KMS-11 (cell line): ENCODE results near the gene SH2B2.

Experiments used
- H2AFZ ChIP-seq: fragments of 200-600 bp; sonication (generic); 2 replicates; pipeline ENCODE4 v1.6.1; 2016; ENCODE audit warnings: antibody characterized with exemption, mixed run types, low read depth
- H3K27ac ChIP-seq: fragments of 200-600 bp; sonication (generic); 2 replicates; pipeline ENCODE4 v1.6.1; 2016; ENCODE audit warnings: mild to moderate bottlenecking, mixed run types
- H3K27me3 ChIP-seq: fragments of 200-600 bp; sonication (generic); 2 replicates; pipeline ENCODE4 v1.6.1; 2017; ENCODE audit warnings: mild to moderate bottlenecking, low read depth, mixed run types, moderate library complexity; ENCODE audit not compliant: insufficient read depth
- H3K36me3 ChIP-seq: fragments of 200-600 bp; sonication (generic); 2 replicates; pipeline ENCODE4 v1.6.1; 2017; ENCODE audit warnings: mild to moderate bottlenecking, mixed run types; ENCODE audit not compliant: insufficient read depth
- H3K4me1 ChIP-seq: fragments of 200-600 bp; sonication (generic); 2 replicates; pipeline ENCODE4 v1.6.1; 2016; ENCODE audit warnings: mild to moderate bottlenecking, low read depth, mixed run types; ENCODE audit not compliant: poor library complexity, severe bottlenecking
- H3K4me2 ChIP-seq: fragments of 200-600 bp; sonication (generic); 2 replicates; pipeline ENCODE4 v1.7.0; 2016; ENCODE audit warnings: mild to moderate bottlenecking, mixed run types
- H3K4me3 ChIP-seq: fragments of 200-600 bp; sonication (generic); IDR thresholded peaks from 2 replicates; pipeline ENCODE4 v1.6.1; 2017; ENCODE audit warnings: low read depth, low read length, mixed read lengths; ENCODE audit not compliant: insufficient read depth
- H3K79me2 ChIP-seq: fragments of 200-600 bp; sonication (generic); 2 replicates; pipeline ENCODE4 v1.6.1; 2016; ENCODE audit warnings: low read depth, mixed run types; ENCODE audit not compliant: insufficient read depth
- H3K9ac ChIP-seq: fragments of 200-600 bp; sonication (generic); 2 replicates; pipeline ENCODE4 v1.6.1; 2016; ENCODE audit warnings: mild to moderate bottlenecking, mixed run types
- H4K20me1 ChIP-seq: fragments of 200-600 bp; sonication (generic); 2 replicates; pipeline ENCODE4 v1.6.1; 2016; ENCODE audit warnings: mild to moderate bottlenecking, mixed run types; ENCODE audit not compliant: insufficient read depth
- TF ChIP-seq, protein P1 (sequence below): fragments of 200-600 bp; sonication (generic); conservative IDR thresholded peaks from 2 replicates; pipeline ENCODE4 v1.6.1; 2017; ENCODE audit warnings: low read depth, mild to moderate bottlenecking, antibody characterized with exemption, low read length, moderate library complexity, mixed read lengths

SH2B2 gene

DNA sequence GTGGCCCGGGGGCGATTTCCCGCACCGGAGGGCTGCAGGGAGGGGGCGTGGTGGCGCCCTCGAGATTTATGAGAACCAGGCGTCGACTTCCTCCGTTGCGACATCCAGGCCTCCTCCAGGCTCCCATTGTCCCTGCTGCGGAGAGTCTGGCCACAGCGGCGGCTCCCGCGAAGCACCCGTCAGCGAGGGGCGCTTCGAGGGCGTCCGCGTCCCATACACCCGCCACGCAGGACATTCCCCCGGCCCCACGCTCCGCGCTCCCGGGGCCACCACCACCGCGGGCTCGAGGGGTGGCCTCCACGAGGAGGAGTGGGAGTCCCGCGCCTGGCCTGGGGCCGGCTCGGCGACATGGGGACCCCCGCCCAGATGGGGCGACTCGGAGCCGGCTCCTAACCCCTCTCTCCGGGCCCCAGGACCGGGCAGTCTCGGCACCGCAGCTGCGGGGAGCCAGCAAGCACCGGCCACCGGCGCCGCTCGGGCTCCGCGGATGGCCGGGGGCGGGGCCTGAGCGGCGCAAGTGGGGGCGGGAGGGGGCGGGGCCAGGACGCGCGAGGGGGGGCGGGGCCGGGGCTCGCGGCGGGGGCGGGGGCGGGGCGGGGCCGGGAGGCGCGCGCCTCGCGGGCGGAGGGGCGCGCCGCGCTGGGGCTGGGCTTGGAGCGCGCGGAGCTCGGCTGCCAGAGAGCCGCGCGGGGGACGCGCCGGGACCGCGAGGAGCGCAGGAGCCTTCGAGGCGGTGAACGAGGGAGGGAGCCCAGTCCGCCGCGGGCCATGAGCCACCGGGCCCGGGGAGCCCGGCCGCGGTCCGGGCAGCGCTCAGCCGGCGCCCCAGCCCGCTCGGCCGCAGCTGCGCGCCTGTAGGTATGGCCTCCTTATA, at the start of gene SH2B2:
SH2B2 (plus strand) TSS at position 632 of the 874 bp plus-strand sequence. CDS start 13,683 bp downstream, outside the sequence.
- TF ChIP-seq, protein P1, sequence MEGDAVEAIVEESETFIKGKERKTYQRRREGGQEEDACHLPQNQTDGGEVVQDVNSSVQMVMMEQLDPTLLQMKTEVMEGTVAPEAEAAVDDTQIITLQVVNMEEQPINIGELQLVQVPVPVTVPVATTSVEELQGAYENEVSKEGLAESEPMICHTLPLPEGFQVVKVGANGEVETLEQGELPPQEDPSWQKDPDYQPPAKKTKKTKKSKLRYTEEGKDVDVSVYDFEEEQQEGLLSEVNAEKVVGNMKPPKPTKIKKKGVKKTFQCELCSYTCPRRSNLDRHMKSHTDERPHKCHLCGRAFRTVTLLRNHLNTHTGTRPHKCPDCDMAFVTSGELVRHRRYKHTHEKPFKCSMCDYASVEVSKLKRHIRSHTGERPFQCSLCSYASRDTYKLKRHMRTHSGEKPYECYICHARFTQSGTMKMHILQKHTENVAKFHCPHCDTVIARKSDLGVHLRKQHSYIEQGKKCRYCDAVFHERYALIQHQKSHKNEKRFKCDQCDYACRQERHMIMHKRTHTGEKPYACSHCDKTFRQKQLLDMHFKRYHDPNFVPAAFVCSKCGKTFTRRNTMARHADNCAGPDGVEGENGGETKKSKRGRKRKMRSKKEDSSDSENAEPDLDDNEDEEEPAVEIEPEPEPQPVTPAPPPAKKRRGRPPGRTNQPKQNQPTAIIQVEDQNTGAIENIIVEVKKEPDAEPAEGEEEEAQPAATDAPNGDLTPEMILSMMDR = no peak
- Histone ChIP-seq H3K4me3 (no peak within 1 kb of the TSS), H3K27ac (peak within 1 kb of the TSS; percentile 30), H3K4me2 (peak within 1 kb of the TSS; percentile 100), H2AFZ (peak within 1 kb of the TSS; percentile 94), H3K79me2 (peaks cover 41% of the 10 kb centered on the region), H4K20me1 (no peaks in the 10 kb centered on the region), H3K4me1 (peaks cover 42% of the 10 kb centered on the region), H3K27me3 (no peaks in the 10 kb centered on the region), H3K36me3 (no peaks in the 10 kb centered on the region), H3K9ac (peak within 1 kb of the TSS; percentile 62; the same call in 1 of the 2 replicates)

DNA sequence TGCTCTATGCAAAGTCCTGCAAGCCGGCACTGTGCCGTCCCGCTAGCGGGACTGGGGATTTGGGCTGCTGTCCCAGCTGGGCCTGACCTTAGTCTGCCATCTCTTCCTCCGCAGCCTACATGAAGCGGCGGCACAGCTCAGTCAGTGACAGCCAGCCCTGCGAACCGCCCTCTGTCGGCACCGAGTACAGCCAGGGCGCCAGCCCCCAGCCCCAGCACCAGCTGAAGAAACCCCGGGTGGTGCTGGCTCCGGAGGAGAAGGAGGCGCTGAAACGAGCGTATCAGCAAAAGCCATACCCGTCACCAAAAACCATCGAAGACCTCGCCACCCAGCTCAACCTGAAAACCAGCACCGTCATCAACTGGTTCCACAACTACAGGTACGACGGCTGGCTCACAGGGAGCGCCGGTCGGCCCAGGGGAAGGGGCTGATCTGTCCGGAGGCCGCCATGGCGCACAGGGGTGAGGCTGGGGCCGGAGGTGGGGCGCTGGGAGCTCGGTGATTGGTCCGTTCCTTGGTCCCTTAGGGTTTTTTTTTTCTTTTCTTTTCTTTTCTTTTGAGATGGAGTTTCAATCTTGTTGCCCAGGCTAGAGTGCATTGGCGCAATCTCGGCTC, 47.4 kb upstream of the SH2B2 start:
- H3K36me3 ChIP-seq = no peaks in the 10 kb centered on the region
- no peak overlapping the region for H3K9ac ChIP-seq
- no peaks in the 10 kb centered on the region for H4K20me1 ChIP-seq
- TF ChIP-seq, protein P1 = no peak
- no peaks in the 10 kb centered on the region for H3K27me3 ChIP-seq
- no peaks in the 10 kb centered on the region for H3K79me2 ChIP-seq
- H3K27ac ChIP-seq = no peak overlapping the region
- H3K4me1 ChIP-seq = peaks cover 14% of the 10 kb centered on the region
- no peak overlapping the region for H3K4me3 ChIP-seq
- H2AFZ ChIP-seq = no peak overlapping the region
- H3K4me2 ChIP-seq = no peak overlapping the region

DNA sequence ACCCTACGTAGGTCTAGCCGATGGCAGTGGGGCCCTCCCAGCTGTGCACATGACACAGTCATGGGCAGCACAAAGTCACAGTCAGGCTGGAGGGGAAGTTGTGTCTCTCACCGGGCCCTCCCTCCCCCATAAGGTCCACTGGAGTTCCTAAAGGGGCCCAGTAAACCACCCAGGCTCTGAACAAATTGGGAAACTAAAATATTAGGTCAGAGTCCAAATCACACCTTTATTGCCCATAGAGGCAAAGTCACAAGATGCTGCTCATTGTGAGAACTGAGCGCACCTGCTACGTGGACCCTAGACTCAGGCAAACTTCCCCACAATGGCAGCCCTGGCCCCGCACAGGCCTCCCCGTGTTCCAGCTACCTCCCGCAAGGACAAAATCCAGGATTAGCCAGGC, 45.2 kb upstream of the SH2B2 start:
- Histone ChIP-seq H3K27me3 (no peaks in the 10 kb centered on the region), H4K20me1 (no peaks in the 10 kb centered on the region), H3K4me2 (no peak overlapping the region), H2AFZ (no peak overlapping the region), H3K9ac (no peak overlapping the region), H3K4me1 (peaks cover 14% of the 10 kb centered on the region), H3K4me3 (no peak overlapping the region), H3K79me2 (no peaks in the 10 kb centered on the region), H3K36me3 (no peaks in the 10 kb centered on the region), H3K27ac (no peak overlapping the region)
- TF ChIP-seq, protein P1 = no peak

DNA sequence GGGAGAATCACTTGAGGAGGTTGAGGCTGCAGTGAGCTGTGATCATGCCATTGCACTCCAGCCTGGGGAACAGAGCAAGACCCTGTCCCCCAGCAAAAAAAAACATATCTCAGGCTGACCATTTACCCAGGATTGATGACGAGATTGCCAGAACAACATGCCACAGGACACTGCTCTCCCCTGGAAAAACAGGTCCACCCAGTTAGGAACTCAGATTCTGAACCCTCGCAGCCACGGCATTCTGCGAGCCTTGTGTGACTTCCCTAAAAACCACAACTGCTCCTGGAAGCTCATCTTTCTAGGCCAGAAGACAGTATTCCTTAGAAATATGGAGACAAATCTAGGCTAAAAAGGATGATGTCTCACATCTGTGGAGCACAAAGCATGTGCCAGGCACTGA, 42.1 kb upstream of the SH2B2 start:
- H3K9ac ChIP-seq = no peak overlapping the region

More for the DNA sequence above, 42.1 kb upstream of the SH2B2 start:
- TF ChIP-seq, protein P1 = no peak
- Histone ChIP-seq H4K20me1 (no peaks in the 10 kb centered on the region), H3K4me2 (no peak overlapping the region), H3K4me1 (peaks cover 12% of the 10 kb centered on the region), H3K27ac (no peak overlapping the region), H3K36me3 (no peaks in the 10 kb centered on the region), H3K27me3 (no peaks in the 10 kb centered on the region), H3K4me3 (no peak overlapping the region), H3K79me2 (no peaks in the 10 kb centered on the region), H2AFZ (no peak overlapping the region)
